Measurements from ENCODE around the gene OXA1L. TPM values are rescaled to one million over a fixed set of nuclear protein-coding genes. Genes with fewer than 3 reads are reported as not detected.
"Not testable (repeated sequence)": the region's sequence is repeated elsewhere in the genome, so short reads cannot be mapped to it uniquely, and the experiment has no call there.

OXA1L gene
- total RNA-seq, 2 donors from 2014 or later, result 114 TPM

- H3K9me3 ChIP-seq (ENCODE audit: control insufficient read depth, low read length), result no peaks in the 10 kb centered on the region
- Mint-ChIP-seq H3K4me1 (peaks cover 5% of the 10 kb centered on the region), H3K27me3 (ENCODE audit: insufficient read depth) (no peaks in the 10 kb centered on the region), H3K4me3 (no peak overlapping the region), H3K27ac (peak overlapping the region; percentile 69), H3K36me3 (ENCODE audit: low read depth) (peaks cover 43% of the 10 kb centered on the region), H3K9me3 (no peaks in the 10 kb centered on the region)
- H3K9ac ChIP-seq (ENCODE audit: extremely low read depth, low read length, poor library complexity, severe bottlenecking), result no peak overlapping the region
- peaks cover 56% of the 10 kb centered on the region for H3K36me3 ChIP-seq (ENCODE audit: control insufficient read depth, insufficient read depth, low read length)
- no peak overlapping the region for H3K4me3 ChIP-seq (ENCODE audit: low read length)
- TF ChIP-seq, protein P1, sequence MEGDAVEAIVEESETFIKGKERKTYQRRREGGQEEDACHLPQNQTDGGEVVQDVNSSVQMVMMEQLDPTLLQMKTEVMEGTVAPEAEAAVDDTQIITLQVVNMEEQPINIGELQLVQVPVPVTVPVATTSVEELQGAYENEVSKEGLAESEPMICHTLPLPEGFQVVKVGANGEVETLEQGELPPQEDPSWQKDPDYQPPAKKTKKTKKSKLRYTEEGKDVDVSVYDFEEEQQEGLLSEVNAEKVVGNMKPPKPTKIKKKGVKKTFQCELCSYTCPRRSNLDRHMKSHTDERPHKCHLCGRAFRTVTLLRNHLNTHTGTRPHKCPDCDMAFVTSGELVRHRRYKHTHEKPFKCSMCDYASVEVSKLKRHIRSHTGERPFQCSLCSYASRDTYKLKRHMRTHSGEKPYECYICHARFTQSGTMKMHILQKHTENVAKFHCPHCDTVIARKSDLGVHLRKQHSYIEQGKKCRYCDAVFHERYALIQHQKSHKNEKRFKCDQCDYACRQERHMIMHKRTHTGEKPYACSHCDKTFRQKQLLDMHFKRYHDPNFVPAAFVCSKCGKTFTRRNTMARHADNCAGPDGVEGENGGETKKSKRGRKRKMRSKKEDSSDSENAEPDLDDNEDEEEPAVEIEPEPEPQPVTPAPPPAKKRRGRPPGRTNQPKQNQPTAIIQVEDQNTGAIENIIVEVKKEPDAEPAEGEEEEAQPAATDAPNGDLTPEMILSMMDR (conservative IDR thresholded peaks at IDR 0.05), result no peak
- H3K4me1 ChIP-seq (ENCODE audit: control insufficient read depth, insufficient read depth, low read length), result no peaks in the 10 kb centered on the region
- WGBS, 2 experiments (ENCODE audit: insufficient coverage in 1 of 2, insufficient read length in 1 of 2), result 90 to 95% methylated on average over 7 to 10 of the region's 10 CpGs
- no peak overlapping the region for H3K27ac ChIP-seq (ENCODE audit: low read depth, low read length)
- DNase-seq, result no peak
- no peaks in the 10 kb centered on the region for H3K27me3 ChIP-seq (ENCODE audit: control insufficient read depth, insufficient read depth, low read length, poor library complexity, severe bottlenecking)
Observed at GRCh38 chr14:22774011-22774706, 7.7 kb downstream of the OXA1L start.

- Mint-ChIP-seq H3K9me3 (no peaks in the 10 kb centered on the region), H3K4me3 (no peak overlapping the region), H3K4me1 (peaks cover 17% of the 10 kb centered on the region), H3K27me3 (ENCODE audit: insufficient read depth) (no peaks in the 10 kb centered on the region), H3K36me3 (ENCODE audit: low read depth) (peaks cover 23% of the 10 kb centered on the region), H3K27ac (no peak overlapping the region)
- no peaks in the 10 kb centered on the region for H3K27me3 ChIP-seq (ENCODE audit: control insufficient read depth, insufficient read depth, low read length, poor library complexity, severe bottlenecking)
- H3K36me3 ChIP-seq (ENCODE audit: control insufficient read depth, insufficient read depth, low read length), result peaks cover 36% of the 10 kb centered on the region
- no peak overlapping the region for H3K9ac ChIP-seq (ENCODE audit: extremely low read depth, low read length, poor library complexity, severe bottlenecking)
- no peak overlapping the region for H3K4me3 ChIP-seq (ENCODE audit: low read length)
- WGBS, 2 experiments (ENCODE audit: insufficient coverage in 1 of 2, insufficient read length in 1 of 2), result 80 to 95% methylated on average over 1 to 2 of the region's 2 CpGs
- H3K4me1 ChIP-seq (ENCODE audit: control insufficient read depth, insufficient read depth, low read length), result peaks cover 8% of the 10 kb centered on the region
- no peak overlapping the region for H3K27ac ChIP-seq (ENCODE audit: low read depth, low read length)
- no peaks in the 10 kb centered on the region for H3K9me3 ChIP-seq (ENCODE audit: control insufficient read depth, low read length)
- DNase-seq, result no peak
- TF ChIP-seq, protein P1 (conservative IDR thresholded peaks at IDR 0.05), result no peak
Observed at GRCh38 chr14:22776215-22776614, 9.7 kb downstream of the OXA1L start.

- not testable (repeated sequence) for H3K9ac ChIP-seq (ENCODE audit: extremely low read depth, low read length, poor library complexity, severe bottlenecking); H3K4me3 Mint-ChIP-seq; H3K4me3 ChIP-seq (ENCODE audit: low read length); H3K9me3 Mint-ChIP-seq; H3K27me3 Mint-ChIP-seq (ENCODE audit: insufficient read depth); H3K27ac ChIP-seq (ENCODE audit: low read depth, low read length); H3K9me3 ChIP-seq (ENCODE audit: control insufficient read depth, low read length); H3K4me1 ChIP-seq (ENCODE audit: control insufficient read depth, insufficient read depth, low read length); H3K27ac Mint-ChIP-seq; DNase-seq; H3K27me3 ChIP-seq (ENCODE audit: control insufficient read depth, insufficient read depth, low read length, poor library complexity, severe bottlenecking)
- H3K36me3 ChIP-seq (ENCODE audit: control insufficient read depth, insufficient read depth, low read length), result peaks cover 29% of the 10 kb centered on the region
- 88 to 94% methylated on average over 6 to 8 of the region's 8 CpGs for WGBS, 2 experiments (ENCODE audit: insufficient coverage in 1 of 2, insufficient read length in 1 of 2)
- Mint-ChIP-seq H3K4me1 (peaks cover 17% of the 10 kb centered on the region), H3K36me3 (ENCODE audit: low read depth) (peaks cover 16% of the 10 kb centered on the region)
Observed at GRCh38 chr14:22776849-22777248, 10.4 kb downstream of the OXA1L start.

Data from endodermal cell (in vitro differentiated cells).